Measurements from ENCODE around the gene GLCE.

- no peak for TF ChIP-seq GATA3 (IDR thresholded peaks at IDR 0.05; ENCODE audit: low read depth, low read length)
- TF ChIP-seq GATA2 (IDR thresholded peaks at IDR 0.05; ENCODE audit: low read depth, low read length), result no peak
Measured at GRCh38 chr15:69237718-69238117, 77.3 kb downstream of the GLCE start.

Data from SH-SY5Y (cell line).